ENCODE measurements around the gene SMS. TPM values are rescaled to one million over a fixed set of nuclear protein-coding genes. Genes with fewer than 3 reads are reported as not detected.

Gene SMS
- total and polyA plus RNA-seq, 2 of the 4 experiments (the other 2 are of a cell fraction), result 176 to 230 TPM

DNA sequence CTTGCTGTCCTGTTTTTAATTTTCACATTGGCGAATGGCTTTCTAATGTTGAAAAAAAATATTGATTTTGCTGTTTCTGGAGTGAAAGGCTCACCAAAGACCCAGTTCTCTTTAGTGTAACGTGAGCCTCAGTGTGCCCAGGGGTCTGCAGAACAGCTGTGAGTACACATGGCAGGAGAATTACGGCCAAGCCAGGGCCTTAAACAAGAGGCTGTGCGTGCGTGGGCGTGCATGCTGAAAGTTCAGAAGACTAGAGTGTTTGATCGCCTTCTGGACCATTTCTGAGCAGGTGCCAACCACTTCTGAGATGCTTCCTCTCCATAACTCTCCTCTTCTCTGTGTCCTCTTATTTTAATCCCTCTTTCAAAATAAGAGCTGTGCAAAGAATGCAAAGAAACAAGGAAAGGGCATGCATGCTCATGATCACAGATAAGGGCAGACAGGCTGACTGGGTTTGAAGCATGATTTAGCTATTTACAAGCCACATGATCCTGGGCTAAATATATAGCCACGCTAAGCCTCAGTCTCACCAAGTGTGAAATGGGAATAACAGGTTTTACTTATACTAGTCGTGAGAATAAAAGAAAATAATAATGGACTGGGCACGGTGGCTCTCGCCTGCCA is 101.5 kb downstream of the SMS start:
- no peak for TF ChIP-seq MAFK (IDR thresholded peaks at IDR 0.05; ENCODE audit: low read depth, low read length)
- TF ChIP-seq, protein P1, sequence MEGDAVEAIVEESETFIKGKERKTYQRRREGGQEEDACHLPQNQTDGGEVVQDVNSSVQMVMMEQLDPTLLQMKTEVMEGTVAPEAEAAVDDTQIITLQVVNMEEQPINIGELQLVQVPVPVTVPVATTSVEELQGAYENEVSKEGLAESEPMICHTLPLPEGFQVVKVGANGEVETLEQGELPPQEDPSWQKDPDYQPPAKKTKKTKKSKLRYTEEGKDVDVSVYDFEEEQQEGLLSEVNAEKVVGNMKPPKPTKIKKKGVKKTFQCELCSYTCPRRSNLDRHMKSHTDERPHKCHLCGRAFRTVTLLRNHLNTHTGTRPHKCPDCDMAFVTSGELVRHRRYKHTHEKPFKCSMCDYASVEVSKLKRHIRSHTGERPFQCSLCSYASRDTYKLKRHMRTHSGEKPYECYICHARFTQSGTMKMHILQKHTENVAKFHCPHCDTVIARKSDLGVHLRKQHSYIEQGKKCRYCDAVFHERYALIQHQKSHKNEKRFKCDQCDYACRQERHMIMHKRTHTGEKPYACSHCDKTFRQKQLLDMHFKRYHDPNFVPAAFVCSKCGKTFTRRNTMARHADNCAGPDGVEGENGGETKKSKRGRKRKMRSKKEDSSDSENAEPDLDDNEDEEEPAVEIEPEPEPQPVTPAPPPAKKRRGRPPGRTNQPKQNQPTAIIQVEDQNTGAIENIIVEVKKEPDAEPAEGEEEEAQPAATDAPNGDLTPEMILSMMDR (conservative IDR thresholded peaks at IDR 0.05; ENCODE audit: low read depth, low read length), result no peak
- no peak for TF ChIP-seq BHLHE40 (IDR thresholded peaks at IDR 0.05; ENCODE audit: low read depth, low read length)
- TF ChIP-seq CEBPB (IDR thresholded peaks at IDR 0.05; ENCODE audit: low read depth, low read length), result no peak
- TF ChIP-seq RCOR1 (IDR thresholded peaks at IDR 0.05; ENCODE audit: insufficient replicate concordance, low read length), result no peak
- no peak for TF ChIP-seq SMC3 (IDR thresholded peaks at IDR 0.05; ENCODE audit: low read depth, low read length)
- no peak for TF ChIP-seq USF2 (IDR thresholded peaks at IDR 0.05; ENCODE audit: low read depth, low read length)
- TF ChIP-seq ELK1 (IDR thresholded peaks at IDR 0.05; ENCODE audit: borderline replicate concordance, low read depth, low read length), result no peak
- no peak for TF ChIP-seq RFX5 (IDR thresholded peaks at IDR 0.05; ENCODE audit: low read depth, low read length)
- no peak for TF ChIP-seq NFE2L2 (IDR thresholded peaks at IDR 0.05; ENCODE audit: low read depth, low read length)
- TF ChIP-seq RAD21 (IDR thresholded peaks at IDR 0.05; ENCODE audit: low read length), result no peak
- no peak overlapping the region for H2AK9ac ChIP-seq (replicated peaks; ENCODE audit: low read depth, low read length, poor library complexity)
- intact Hi-C loops (cut with micrococcal nuclease) (no loop called here), dilution Hi-C loops (cut with HindIII; ENCODE audit: low sequenced_read_pairs, unreplicated experiment) (no loop called here), in situ Hi-C loops (cut with MboI; ENCODE audit: low sequenced_read_pairs) (no loop called here)
- no TSS peak for BruUV-seq (replicated peaks)
- no peak overlapping the region for H3K4ac ChIP-seq (ENCODE audit: low read depth, low read length)
- no peak overlapping the region for H2BK15ac ChIP-seq (ENCODE audit: low read depth, low read length)
- no peaks in the 10 kb centered on the region for H3K4me1 ChIP-seq (ENCODE audit: control insufficient read depth, insufficient read depth, low read length)
- no peak overlapping the region for H3K4me3 ChIP-seq (ENCODE audit: insufficient read depth, low read depth, low read length)
- H2BK20ac ChIP-seq (ENCODE audit: low read depth, low read length), result no peak overlapping the region
- no peaks in the 10 kb centered on the region for H4K20me1 ChIP-seq (ENCODE audit: insufficient read depth, low read length)
- no peaks in the 10 kb centered on the region for H3K9me1 ChIP-seq (ENCODE audit: insufficient read depth, low read length)
- H2BK5ac ChIP-seq (ENCODE audit: low read depth, low read length, poor library complexity, severe bottlenecking), result no peak overlapping the region
- no peak overlapping the region for H2BK120ac ChIP-seq (ENCODE audit: low read depth, low read length)
- H4K91ac ChIP-seq (ENCODE audit: insufficient read depth, low read depth, low read length), result no peak overlapping the region
- POLR2A ChIA-PET (ENCODE audit: unreplicated experiment), result no interaction called here
- H3K9ac ChIP-seq (ENCODE audit: low read depth, low read length), result no peak overlapping the region
- no peak overlapping the region for H3K14ac ChIP-seq (replicated peaks; ENCODE audit: low read depth, low read length)
- no peak overlapping the region for H3K23ac ChIP-seq (ENCODE audit: low read depth, low read length)
- H2AFZ ChIP-seq (replicated peaks; ENCODE audit: low read length, poor library complexity), result no peak overlapping the region
- H3K18ac ChIP-seq (ENCODE audit: low read depth, low read length), result no peak overlapping the region
- ATAC-seq (ENCODE audit: low read depth) (no peak), DNase-seq (no peak)
- no peaks in the 10 kb centered on the region for H3K79me1 ChIP-seq (ENCODE audit: low read depth in 1 of 2, low read length in 2 of 2)
- H4K8ac ChIP-seq (ENCODE audit: low read depth in 2 of 2, low read length in 2 of 2), result no peak overlapping the region
- H3K4me2 ChIP-seq (ENCODE audit: low read depth, low read length), result no peak overlapping the region
- CTCF ChIA-PET, result no interaction called here
- no peaks in the 10 kb centered on the region for H3K27me3 ChIP-seq (ENCODE audit: control insufficient read depth, insufficient read depth, low read length)
- H3K56ac ChIP-seq (ENCODE audit: extremely low read depth, insufficient read depth, low read length), result no peak overlapping the region
- H3K9me3 ChIP-seq (ENCODE audit: control insufficient read depth, insufficient read depth, low read length), result no peaks in the 10 kb centered on the region
- no peaks in the 10 kb centered on the region for H3K36me3 ChIP-seq (ENCODE audit: control insufficient read depth, insufficient read depth, low read length)
- no peak overlapping the region for H3K27ac ChIP-seq (ENCODE audit: insufficient read depth, low read length)
- WGBS, 2 experiments (ENCODE audit: extremely low coverage in 2 of 2, insufficient read length in 1 of 2), result 82% methylated on average over 4 of the region's 11 CpGs; no CpG with 5 or more reads in 1 of the 2 experiments
- H4K5ac ChIP-seq (ENCODE audit: low read depth, low read length), result no peak overlapping the region
- no peak overlapping the region for H2AK5ac ChIP-seq (ENCODE audit: low read depth, low read length)
